Activated CD4-positive, alpha-beta T cell treated with anti-CD3 and anti-CD28 coated beads for 1 hour (primary cell): ENCODE data around the gene RFX1.
"Not testable (repeated sequence)": the region's sequence is repeated elsewhere in the genome, so short reads cannot be mapped to it uniquely, and the experiment has no call there.

ENCODE experiments used
- DNase-seq: peaks from one replicate; pipeline ENCODE4 v3.0.0-alpha.2; 2020

RFX1 gene

DNA sequence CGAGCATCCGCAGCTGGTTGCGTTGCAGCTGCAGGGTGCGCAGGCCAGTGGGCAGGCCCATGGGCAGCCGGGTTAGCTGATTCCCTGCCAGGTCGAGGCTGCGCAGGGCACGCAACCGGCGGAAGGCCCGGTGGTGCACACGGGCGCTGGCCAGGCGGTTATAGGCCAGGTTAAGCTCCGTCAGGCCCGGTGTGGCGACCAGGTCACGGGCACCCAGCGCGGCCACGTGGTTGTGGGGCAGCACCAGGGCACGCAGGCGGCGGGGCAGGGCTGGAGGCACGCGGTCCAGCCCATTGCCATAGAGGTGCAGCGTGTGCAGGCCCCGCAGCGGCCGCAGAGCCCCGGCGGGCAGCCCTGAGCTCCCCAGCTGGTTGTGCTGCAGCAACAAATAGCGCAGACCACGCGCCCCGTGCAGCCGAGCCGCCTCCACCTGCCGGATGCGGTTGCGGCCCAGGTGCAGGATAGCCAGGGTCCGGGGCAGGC, 73.2 kb downstream of the RFX1 start:
- no peak for DNase-seq

GRCh38 chr19:13932149-13932637, 73.9 kb downstream of the RFX1 start:
- DNase-seq: no peak

GRCh38 chr19:13931391-13932148, 74.5 kb downstream of the RFX1 start:
- DNase-seq: no peak

DNA sequence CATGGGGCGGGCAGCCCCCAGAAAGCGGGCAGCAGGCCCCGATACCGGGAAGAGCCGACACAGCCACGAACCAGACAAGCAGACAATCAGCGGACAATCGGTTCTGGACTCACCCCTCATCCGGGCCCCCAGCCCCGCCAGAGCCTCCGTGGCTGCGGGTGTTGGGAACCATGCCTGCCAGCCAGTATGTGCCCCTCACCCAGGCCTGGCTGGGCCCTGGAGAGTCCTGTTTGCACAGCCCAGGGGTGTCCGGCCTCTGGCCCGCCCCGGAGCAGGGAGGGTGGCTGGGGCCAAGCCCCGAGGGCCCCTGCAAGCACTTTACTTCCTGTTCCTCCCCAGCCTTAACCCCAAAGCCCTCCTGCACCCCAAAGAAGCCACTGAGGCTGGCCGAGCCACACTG, 75.7 kb downstream of the RFX1 start:
- no peak for DNase-seq

DNA sequence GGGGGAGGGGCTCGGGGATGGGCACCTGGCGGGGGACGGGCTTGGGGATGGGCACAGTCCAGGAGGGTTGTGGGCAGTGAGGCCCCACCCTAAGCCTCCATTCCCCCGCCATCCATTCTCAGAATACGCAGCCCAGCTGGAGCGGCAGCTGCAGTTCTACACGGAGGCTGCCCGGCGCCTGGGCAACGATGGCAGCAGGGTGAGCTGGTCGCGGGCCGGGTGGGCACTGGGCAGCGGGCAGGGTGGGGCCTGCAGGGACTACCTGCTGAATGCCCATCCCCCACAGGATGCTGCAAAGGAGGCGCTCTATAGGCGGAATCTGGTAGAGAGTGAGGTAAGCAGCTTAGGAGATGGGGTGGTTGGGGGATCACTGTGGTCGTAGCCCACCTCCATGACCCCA, 76.2 kb downstream of the RFX1 start:
- DNase-seq: no peak

GRCh38 chr19:13929340-13929739, 76.8 kb downstream of the RFX1 start:
- no peak for DNase-seq

DNA sequence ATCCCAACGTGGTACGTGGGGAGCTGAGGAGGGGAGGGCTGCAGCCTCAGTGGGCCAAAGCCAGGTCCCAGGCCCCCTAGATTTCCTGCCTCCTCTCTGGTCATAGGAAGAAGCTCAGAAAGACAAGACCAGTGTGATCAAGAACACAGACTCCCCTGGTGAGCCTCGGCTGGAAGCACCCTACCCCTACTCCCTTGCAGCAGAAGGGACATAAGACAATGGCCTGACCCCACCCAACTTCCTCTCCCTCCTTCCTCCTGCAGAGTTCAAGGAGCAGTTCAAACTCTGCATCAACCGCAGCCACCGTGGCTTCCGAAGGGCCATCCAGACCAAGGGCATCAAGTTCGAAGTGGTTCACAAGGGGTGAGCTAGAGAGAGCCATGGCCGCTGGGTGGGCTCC, 79.4 kb downstream of the RFX1 start:
- no peak for DNase-seq

GRCh38 chr19:13926010-13926409, 80.1 kb downstream of the RFX1 start:
- no peak for DNase-seq

- no peak for DNase-seq
Measured at GRCh38 chr19:13923194-13923987, 82.7 kb downstream of the RFX1 start.

DNA sequence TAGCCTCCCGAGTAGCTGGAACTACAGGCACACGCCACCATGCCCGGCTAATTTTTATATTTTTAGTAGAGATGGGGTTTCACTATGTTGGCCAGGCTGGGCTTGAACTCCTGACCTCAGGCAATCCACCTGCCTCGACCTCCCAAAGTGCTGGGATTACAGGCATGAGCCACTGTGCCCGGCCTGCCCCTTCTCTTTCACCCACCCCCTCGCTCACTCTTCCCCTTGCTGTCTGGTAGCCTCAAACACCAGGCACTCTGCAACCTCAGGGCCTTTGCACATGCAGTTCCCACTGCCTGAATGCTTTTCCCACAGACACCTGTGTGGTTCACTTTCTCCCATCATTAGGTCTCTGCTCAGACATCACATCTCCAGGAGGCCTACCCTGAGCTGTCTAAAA, 84.0 kb downstream of the RFX1 start:
- DNase-seq: not testable (repeated sequence)

DNA sequence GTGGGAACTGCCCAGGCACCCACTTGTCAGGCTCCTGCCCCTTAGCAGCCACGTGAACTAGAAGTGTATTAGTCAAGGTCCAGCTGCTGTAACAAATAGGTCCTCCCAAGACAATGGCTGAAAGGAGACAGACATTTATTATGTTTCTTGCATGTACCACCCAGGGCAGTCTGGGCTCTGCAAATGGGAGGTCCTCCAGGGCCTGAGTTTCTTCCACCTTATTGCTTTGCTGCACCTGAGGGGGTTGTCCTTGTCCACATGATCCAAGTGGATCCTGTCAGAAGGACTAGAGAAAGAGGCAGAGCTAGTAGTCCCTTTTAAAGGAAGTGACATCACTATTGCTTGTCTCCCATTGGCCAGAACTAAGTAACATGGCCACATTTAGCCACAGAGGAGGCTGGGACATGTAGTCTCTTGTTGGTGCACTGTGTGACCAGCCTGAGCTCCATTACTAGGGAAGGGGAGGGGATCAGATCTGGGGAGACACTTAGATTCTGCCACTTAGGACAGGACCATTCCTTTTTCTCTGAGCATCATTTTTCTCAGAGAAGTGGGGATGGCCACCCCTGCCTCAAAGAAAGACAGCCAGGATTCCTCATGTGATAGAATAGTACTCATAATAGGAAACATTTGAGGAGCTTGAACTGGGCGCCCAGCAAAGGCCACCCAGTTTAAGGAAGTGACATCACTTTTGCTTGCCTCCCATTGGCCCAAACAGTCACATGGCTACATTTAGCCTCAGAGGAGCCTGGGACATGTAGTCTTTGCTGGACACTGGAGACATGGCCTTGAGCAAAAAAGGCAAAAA, 85.0 kb downstream of the RFX1 start:
- DNase-seq: no peak

DNA sequence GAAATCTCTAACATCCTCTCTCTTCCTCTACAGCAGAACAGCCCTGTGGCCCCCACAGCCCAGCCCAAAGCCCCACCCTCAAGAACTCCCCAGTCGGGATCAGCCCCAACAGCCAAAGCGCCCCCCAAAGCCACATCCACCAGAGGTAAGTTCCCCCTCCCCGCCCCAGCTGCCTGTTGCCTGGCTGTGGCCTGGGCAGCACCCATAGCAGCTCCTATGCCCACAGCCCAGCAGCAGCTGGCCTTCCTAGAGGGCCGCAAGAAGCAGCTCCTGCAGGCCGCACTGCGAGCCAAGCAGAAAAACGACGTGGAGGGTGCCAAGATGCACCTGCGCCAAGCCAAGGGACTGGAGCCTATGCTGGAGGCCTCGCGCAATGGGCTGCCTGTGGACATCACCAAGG, 85.6 kb downstream of the RFX1 start:
- DNase-seq: no peak

DNA sequence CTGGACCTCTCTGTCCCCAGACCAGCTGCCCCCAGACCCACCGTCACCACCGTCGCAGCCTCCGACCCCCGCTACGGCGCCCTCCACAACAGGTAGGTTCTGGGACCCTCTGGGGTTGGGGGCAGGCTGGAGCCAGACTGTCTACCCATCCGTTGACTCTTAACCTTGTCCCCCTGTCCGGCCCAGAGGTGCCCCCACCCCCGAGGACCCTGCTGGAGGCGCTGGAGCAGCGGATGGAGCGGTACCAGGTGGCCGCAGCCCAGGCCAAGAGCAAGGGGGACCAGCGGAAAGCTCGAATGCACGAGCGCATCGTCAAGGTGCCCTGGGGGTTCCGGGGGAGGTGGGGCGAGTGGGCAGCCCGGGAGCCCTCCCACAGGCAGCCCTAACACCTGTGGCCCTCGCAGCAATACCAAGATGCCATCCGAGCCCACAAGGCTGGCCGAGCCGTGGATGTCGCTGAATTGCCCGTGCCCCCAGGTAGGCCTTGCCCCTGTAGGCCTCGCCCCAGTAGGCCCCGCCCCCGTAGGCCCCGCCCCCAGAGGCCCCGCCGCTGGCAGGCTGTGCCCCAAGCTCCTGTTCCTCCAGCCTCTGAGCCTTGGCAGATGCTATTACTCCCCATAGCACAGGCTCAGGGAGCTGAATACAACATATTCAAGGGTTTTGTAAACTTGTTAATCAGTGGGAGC, 87.3 kb downstream of the RFX1 start:
- DNase-seq: no peak

DNA sequence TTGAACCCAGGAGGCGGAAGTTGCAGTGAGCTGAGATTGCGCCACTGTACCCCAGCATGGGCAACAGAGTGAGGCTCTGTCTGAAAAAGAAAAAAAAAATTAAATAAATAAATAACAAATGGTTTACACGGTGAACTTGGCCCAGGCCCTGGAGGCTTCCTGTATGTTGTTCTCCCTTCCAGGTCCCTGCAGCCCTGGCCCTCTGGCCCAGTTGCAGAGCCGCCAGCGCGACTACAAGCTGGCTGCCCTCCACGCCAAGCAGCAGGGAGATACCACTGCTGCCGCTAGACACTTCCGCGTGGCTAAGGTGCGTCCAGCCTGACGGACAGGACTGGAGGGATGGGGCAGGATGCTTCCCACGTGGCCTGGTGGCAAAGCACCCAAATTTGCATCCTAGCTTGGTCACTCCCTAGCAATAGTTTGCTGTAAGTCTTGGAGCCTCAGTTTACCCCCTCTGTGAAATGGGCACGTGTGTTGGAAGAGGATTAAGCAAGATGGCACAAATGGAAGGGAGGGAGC, 88.2 kb downstream of the RFX1 start:
- DNase-seq: no peak

DNA sequence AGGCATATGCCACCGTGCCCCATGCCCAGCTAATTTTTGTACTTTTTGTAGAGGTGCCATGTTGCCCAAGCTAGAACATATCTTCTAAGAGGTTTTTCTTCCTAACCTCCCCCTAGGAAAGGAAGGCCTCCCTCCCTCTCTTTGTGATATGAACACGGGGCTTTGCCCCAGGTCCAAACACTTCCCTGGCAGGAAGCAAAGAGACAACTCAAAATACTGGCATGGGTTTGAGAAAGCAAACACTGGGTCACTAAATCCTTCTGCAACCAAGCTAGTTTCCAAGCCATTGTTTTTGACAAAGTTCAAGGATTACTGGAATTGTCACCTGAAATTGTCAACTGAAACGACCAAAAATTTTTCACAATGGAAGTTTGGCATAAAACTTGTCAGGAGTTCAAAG, 91.3 kb downstream of the RFX1 start:
- no peak for DNase-seq

GRCh38 chr19:13913352-13913751, 92.8 kb downstream of the RFX1 start:
- no peak for DNase-seq
